Right lung (tissue), 5 donors: ENCODE results near the gene TSPAN32. TPM values are rescaled to one million over a fixed set of nuclear protein-coding genes. Genes with fewer than 3 reads are reported as not detected.

Experiments used
- DNase-seq, 2 donors: peaks; one replicate each; pipeline ENCODE4 v3.0.0-alpha.2; 2013
- polyA plus RNA-seq, 5 donors: library from polyadenylated mRNA; unstranded; fragments of 120-200 nt; gene quantifications; one replicate each; pipeline versions ENCODE4 v1.2.1 to v1.2.3, GENCODE V29; 2013; ENCODE audit warnings: inconsistent platforms in 1 of 5, low replicate concordance in 1 of 5; ENCODE audit not compliant: insufficient read length in 5 of 5, insufficient read depth in 1 of 5

TSPAN32 gene
- polyA plus RNA-seq, 5 donors: 3.0 to 6.0 (median 3.9) TPM

GRCh38 chr11:2266586-2267305, 35.1 kb upstream of the TSPAN32 start:
- DNase-seq: no peak

GRCh38 chr11:2267306-2267850, 34.4 kb upstream of the TSPAN32 start:
- DNase-seq: no peak

GRCh38 chr11:2267851-2268728, 33.7 kb upstream of the TSPAN32 start:
- DNase-seq: no peak

- peak; percentile 46 to 61 for DNase-seq
These were observed 32.8 kb upstream of the TSPAN32 start for GRCh38 chr11:2268729-2269600.

GRCh38 chr11:2269601-2270321, 32.1 kb upstream of the TSPAN32 start:
- peak; percentile 67 for DNase-seq

- DNase-seq: no peak
These were observed 31.3 kb upstream of the TSPAN32 start, which contains the start of gene ASCL2 for GRCh38 chr11:2270322-2271076. Gene ASCL2 (minus strand): TSS chr11:2270588. CDS start chr11:2270332, 256 bp downstream.

GRCh38 chr11:2271077-2271326, 30.8 kb upstream of the TSPAN32 start:
- no peak for DNase-seq

- DNase-seq: no peak
These were observed 30.2 kb upstream of the TSPAN32 start for GRCh38 chr11:2271327-2272227.

- DNase-seq: no peak
These were observed 29.4 kb upstream of the TSPAN32 start for GRCh38 chr11:2272228-2272945.

- no peak for DNase-seq
These were observed 28.9 kb upstream of the TSPAN32 start for GRCh38 chr11:2272946-2273280.

- DNase-seq: no peak
These were observed 28.5 kb upstream of the TSPAN32 start for GRCh38 chr11:2273311-2273710.

- no peak for DNase-seq
These were observed 28.0 kb upstream of the TSPAN32 start for GRCh38 chr11:2273771-2274170.

- no peak for DNase-seq
These were observed 26.2 kb upstream of the TSPAN32 start for GRCh38 chr11:2275334-2276279.

GRCh38 chr11:2276280-2277007, 25.4 kb upstream of the TSPAN32 start:
- no peak for DNase-seq

GRCh38 chr11:2277008-2277346, 24.8 kb upstream of the TSPAN32 start:
- DNase-seq: no peak

GRCh38 chr11:2277933-2278523, 23.8 kb upstream of the TSPAN32 start:
- no peak for DNase-seq

- DNase-seq: no peak
These were observed 21.6 kb upstream of the TSPAN32 start for GRCh38 chr11:2280208-2280607.
